ENCODE measurements around the gene TSPAN31. TPM values are rescaled to one million over a fixed set of nuclear protein-coding genes. Genes with fewer than 3 reads are reported as not detected.

TSPAN31 gene
- total RNA-seq, 2 donors from 2014 or later, result 21.7 to 27.8 TPM

DNA sequence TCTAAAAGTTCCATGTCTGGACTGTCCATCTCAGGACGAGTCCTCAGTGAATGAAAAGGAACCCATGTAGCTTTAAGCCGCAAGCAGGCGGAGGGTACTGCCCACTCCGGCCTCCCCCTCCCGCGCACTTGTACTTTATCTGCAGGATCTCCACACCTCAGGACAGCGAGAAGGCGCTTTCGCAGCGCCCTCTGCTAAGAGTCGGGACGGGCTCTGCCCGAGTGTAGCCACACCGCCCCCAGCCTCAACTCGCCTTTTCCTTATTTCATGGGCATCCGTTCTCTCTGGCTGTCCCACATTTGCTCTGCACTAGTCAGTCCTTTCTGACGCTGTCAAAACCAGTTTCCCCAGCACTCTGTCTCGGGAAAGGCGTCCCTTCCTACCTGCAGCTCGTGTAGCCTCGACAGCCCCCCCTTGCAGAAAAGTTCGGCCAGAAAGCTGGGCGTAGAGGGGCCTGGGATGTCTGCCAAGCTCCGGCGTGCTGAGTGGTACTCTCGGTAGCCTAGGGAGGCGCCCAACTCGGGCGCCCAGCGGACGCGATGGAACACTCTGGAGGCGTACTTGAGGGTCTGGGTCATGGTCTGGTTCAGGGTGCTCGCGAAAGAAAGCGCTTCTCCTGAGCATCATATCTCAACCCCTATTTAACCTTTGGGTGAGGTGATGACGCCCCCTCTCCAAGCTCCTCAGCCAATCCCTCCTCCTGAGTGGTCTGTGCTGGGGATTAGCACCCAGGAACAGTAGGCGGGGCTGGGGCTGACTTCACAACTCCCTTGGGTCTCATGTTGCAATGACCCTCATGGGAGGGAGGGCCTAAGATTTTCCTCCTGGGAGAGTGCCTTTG is 21.8 kb downstream of the TSPAN31 start, which contains the start of gene CYP27B1:
Gene CYP27B1 (minus strand): TSS at position 615 of the 841 bp plus-strand sequence. CDS start 37 bp downstream, at position 578.
- WGBS, 2 experiments (ENCODE audit: insufficient coverage in 1 of 2, insufficient read length in 1 of 2), result 3 to 8% methylated on average over 20 to 38 of the region's 38 CpGs
- no peaks in the 10 kb centered on the region for H3K9me3 ChIP-seq (ENCODE audit: control insufficient read depth, low read length)
- H3K4me1 Mint-ChIP-seq, result peaks cover 17% of the 10 kb centered on the region
- peaks cover 56% of the 10 kb centered on the region for H3K27me3 ChIP-seq (ENCODE audit: control insufficient read depth, insufficient read depth, low read length, poor library complexity, severe bottlenecking)
- DNase-seq, result peak; percentile 94
- H3K36me3 ChIP-seq (ENCODE audit: control insufficient read depth, insufficient read depth, low read length), result peaks cover 31% of the 10 kb centered on the region
- no peak within 1 kb of the TSS for H3K27ac ChIP-seq (ENCODE audit: low read depth, low read length)
- no peaks in the 10 kb centered on the region for H3K9me3 Mint-ChIP-seq
- H3K27ac Mint-ChIP-seq, result peak within 1 kb of the TSS; percentile 8
- peak within 1 kb of the TSS; percentile 49 for H3K4me3 Mint-ChIP-seq
- H3K4me1 ChIP-seq (ENCODE audit: control insufficient read depth, insufficient read depth, low read length), result peaks cover 6% of the 10 kb centered on the region
- peaks cover 58% of the 10 kb centered on the region for H3K27me3 Mint-ChIP-seq (ENCODE audit: insufficient read depth)
- peaks cover 23% of the 10 kb centered on the region for H3K36me3 Mint-ChIP-seq (ENCODE audit: low read depth)
- peak within 1 kb of the TSS; percentile 75 for H3K4me3 ChIP-seq (ENCODE audit: low read length)
- H3K9ac ChIP-seq (ENCODE audit: extremely low read depth, low read length, poor library complexity, severe bottlenecking), result no peak within 1 kb of the TSS
- TF ChIP-seq, protein P1, sequence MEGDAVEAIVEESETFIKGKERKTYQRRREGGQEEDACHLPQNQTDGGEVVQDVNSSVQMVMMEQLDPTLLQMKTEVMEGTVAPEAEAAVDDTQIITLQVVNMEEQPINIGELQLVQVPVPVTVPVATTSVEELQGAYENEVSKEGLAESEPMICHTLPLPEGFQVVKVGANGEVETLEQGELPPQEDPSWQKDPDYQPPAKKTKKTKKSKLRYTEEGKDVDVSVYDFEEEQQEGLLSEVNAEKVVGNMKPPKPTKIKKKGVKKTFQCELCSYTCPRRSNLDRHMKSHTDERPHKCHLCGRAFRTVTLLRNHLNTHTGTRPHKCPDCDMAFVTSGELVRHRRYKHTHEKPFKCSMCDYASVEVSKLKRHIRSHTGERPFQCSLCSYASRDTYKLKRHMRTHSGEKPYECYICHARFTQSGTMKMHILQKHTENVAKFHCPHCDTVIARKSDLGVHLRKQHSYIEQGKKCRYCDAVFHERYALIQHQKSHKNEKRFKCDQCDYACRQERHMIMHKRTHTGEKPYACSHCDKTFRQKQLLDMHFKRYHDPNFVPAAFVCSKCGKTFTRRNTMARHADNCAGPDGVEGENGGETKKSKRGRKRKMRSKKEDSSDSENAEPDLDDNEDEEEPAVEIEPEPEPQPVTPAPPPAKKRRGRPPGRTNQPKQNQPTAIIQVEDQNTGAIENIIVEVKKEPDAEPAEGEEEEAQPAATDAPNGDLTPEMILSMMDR (conservative IDR thresholded peaks at IDR 0.05), result no peak

DNA sequence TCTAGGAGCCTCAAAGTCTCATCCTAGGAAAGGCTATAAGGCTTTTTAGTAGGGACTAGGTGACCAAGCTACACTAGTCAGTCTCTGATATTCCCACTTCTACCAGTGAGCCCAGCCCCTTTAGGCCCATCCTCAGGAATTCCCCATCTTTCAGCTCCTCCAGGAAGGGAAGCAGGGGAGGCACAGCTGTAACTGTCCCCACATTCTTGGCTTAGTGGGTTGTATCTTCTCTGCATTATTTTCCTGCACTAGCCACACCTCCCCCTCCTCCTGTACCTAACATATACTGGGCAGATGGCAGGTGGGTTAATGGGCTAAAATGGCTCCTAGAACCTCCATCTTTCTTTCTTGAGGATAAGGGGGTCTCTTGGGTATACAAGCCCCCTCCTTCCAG is 22.5 kb downstream of the TSPAN31 start:
- H3K4me3 Mint-ChIP-seq, result peak overlapping the region; percentile 49
- no peaks in the 10 kb centered on the region for H3K9me3 Mint-ChIP-seq
- H3K27ac Mint-ChIP-seq, result no peak overlapping the region
- DNase-seq, result no peak
- peaks cover 17% of the 10 kb centered on the region for H3K4me1 Mint-ChIP-seq
- Histone ChIP-seq H3K4me1 (ENCODE audit: control insufficient read depth, insufficient read depth, low read length) (peaks cover 6% of the 10 kb centered on the region), H3K36me3 (ENCODE audit: control insufficient read depth, insufficient read depth, low read length) (peaks cover 31% of the 10 kb centered on the region), H3K9me3 (ENCODE audit: control insufficient read depth, low read length) (no peaks in the 10 kb centered on the region), H3K9ac (ENCODE audit: extremely low read depth, low read length, poor library complexity, severe bottlenecking) (no peak overlapping the region), H3K27ac (ENCODE audit: low read depth, low read length) (no peak overlapping the region), H3K4me3 (ENCODE audit: low read length) (peak overlapping the region; percentile 75), H3K27me3 (ENCODE audit: control insufficient read depth, insufficient read depth, low read length, poor library complexity, severe bottlenecking) (peaks cover 50% of the 10 kb centered on the region)
- peaks cover 23% of the 10 kb centered on the region for H3K36me3 Mint-ChIP-seq (ENCODE audit: low read depth)
- TF ChIP-seq, protein P1 (conservative IDR thresholded peaks at IDR 0.05), result no peak
- H3K27me3 Mint-ChIP-seq (ENCODE audit: insufficient read depth), result peaks cover 53% of the 10 kb centered on the region

DNA sequence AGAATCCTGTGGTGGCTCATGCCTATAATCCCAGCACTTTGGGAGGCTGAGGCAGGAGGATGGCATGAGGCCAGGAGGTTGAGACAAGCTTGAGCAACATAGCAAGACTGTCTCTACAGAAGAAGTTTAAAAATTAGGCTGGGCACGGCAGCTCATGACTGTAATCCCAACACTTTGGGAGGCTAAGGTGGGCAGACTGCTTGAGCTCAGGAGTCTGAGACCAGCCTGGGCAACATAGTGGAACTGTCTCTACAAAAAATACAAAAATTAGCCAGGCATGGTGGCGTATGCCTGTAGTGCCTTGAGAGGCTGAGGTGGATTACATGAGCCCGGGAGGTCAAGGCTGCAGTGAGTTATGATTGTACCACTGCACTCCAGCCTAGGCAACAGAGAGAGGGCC is 23.0 kb downstream of the TSPAN31 start:
- no peaks in the 10 kb centered on the region for H3K9me3 ChIP-seq (ENCODE audit: control insufficient read depth, low read length)
- no peak overlapping the region for H3K4me3 Mint-ChIP-seq
- H3K4me1 ChIP-seq (ENCODE audit: control insufficient read depth, insufficient read depth, low read length), result peaks cover 6% of the 10 kb centered on the region
- H3K27me3 Mint-ChIP-seq (ENCODE audit: insufficient read depth), result peaks cover 47% of the 10 kb centered on the region
- peaks cover 23% of the 10 kb centered on the region for H3K36me3 Mint-ChIP-seq (ENCODE audit: low read depth)
- H3K9me3 Mint-ChIP-seq, result no peaks in the 10 kb centered on the region
- 70 to 93% methylated on average over 3 of the region's 3 CpGs for WGBS, 2 experiments (ENCODE audit: insufficient coverage in 1 of 2, insufficient read length in 1 of 2)
- no peak overlapping the region for H3K4me3 ChIP-seq (ENCODE audit: low read length)
- no peak overlapping the region for H3K9ac ChIP-seq (ENCODE audit: extremely low read depth, low read length, poor library complexity, severe bottlenecking)
- TF ChIP-seq, protein P1 (conservative IDR thresholded peaks at IDR 0.05), result no peak
- DNase-seq, result no peak
- peaks cover 17% of the 10 kb centered on the region for H3K4me1 Mint-ChIP-seq
- no peak overlapping the region for H3K27ac Mint-ChIP-seq
- H3K36me3 ChIP-seq (ENCODE audit: control insufficient read depth, insufficient read depth, low read length), result peaks cover 31% of the 10 kb centered on the region
- no peak overlapping the region for H3K27ac ChIP-seq (ENCODE audit: low read depth, low read length)
- peaks cover 44% of the 10 kb centered on the region for H3K27me3 ChIP-seq (ENCODE audit: control insufficient read depth, insufficient read depth, low read length, poor library complexity, severe bottlenecking)

Data from endodermal cell (in vitro differentiated cells).